NCI-H2227 (cell line): ENCODE measurements around the gene PLPP2.
"Not testable (repeated sequence)": the region's sequence is repeated elsewhere in the genome, so short reads cannot be mapped to it uniquely, and the experiment has no call there.

Source experiments
- DNase-seq: peaks from one replicate; lab custom pipeline; 2025; ENCODE audit not compliant: unreplicated experiment; lab: John Stamatoyannopoulos, UW

PLPP2 gene

DNA sequence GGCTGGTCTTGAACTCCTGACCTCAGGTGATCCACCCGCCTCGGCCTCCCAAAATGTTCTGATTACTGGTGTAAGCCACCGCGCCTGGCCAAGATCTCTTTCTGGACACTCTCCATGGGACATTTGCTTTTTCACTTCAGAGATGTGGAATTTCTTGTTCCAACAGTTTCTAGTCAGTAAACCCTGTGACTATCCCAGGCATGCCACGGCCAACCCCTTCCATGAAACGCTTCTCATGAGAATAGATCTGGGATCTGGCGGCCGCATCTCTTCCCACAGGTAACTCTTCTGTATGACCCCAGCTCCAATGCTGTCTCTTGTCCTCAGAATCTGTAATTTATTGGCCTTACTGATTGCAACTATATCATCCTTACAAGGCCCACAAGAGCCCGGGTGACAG is 16.2 kb downstream of the PLPP2 start:
- DNase-seq, result no peak

DNA sequence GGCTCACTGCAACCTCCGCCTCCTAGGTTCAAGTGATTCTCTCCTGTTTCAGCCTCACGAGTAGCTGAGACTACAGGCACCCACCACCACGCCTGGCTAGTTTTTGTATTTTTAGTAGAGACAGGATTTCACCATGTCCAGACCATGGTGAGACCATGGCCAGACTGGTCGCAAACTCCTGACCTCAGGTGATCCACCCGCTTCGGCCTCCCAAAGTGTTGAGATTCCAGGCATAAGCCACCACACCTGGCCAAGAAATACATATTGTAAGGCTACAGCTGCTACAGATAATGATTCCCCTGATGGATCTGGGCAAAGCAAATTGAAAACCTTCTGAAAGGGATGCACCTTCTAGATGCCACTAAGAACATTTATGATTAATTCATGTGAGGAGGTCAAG is 17.8 kb downstream of the PLPP2 start:
- no peak for DNase-seq

DNA sequence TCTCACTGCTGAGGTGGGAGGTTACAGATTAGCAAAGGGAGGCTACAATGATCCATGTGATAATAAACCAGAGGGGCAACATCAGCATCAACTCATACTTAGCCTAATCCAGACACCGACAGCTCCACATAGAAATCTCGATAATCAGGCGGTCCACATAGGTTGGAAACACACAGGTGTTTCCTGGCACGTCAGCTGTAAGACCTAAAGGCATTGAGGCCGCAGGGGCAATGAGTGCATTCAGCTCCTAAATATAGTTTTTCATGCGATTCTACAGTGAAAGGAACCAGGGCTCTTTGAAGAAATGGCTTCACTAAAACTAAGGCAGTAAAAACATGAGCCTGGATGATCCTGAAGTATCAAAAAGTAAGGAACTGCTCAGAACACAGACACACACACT is 19.3 kb downstream of the PLPP2 start:
- DNase-seq, result no peak

DNA sequence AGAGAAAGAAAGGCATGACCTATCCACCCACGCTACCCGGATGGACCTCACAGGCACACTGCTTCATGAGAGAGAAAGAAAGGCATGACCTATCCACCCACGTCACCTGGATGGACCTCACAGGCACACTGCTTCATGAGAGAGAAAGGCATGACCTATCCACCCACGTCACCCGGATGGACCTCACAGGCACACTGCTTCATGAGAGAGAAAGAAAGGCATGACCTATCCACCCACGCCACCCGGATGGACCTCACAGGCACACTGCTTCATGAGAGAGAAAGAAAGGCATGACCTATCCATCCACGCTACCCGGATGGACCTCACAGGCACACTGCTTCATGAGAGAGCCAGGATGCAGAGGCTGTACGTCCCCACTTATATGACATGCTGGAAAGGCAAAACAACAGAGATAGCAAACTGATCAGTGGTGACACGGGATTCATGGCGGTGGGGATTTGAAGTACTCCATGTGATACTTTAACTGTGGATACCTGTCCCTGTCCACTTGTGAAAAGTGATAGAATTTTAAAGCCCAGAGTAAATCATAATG is 20.4 kb downstream of the PLPP2 start:
- DNase-seq, result not testable (repeated sequence)

DNA sequence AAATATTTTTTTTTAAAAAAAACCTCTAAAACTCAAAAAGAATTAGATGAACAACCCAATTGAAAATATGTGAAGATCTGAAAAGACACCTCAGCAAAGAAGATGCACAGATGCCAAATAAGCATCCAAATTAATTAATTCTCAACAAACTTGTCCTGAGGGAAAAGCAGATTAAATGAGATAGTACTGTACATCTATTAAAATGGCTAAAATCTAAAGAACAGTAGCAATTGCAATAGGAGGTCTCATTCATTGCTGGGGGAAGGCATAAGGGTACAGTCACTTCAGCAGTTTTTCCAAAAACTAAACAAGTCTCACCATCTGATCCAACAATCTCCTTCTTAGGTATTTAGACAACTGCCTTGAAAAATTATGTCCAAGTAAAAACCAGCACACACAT is 22.0 kb downstream of the PLPP2 start:
- no peak for DNase-seq

DNA sequence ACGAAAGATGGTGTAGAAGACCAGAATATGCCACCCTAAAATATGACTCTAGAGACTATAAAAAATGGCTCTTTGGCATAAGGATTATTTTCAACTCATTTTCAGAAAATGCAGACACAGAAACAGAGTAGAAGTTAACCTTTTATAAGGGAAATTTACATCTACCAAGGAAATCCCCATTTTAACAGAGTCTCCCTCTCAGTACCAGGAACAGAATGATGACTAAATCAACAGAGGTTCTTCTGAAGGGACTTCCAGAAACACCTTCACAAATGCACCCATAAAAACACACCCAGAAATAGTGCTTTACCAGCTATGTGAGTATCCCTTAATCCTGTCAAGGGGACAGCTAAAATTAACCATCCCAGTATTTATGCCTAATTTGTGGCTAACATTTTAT is 29.1 kb downstream of the PLPP2 start:
- DNase-seq, result no peak

DNA sequence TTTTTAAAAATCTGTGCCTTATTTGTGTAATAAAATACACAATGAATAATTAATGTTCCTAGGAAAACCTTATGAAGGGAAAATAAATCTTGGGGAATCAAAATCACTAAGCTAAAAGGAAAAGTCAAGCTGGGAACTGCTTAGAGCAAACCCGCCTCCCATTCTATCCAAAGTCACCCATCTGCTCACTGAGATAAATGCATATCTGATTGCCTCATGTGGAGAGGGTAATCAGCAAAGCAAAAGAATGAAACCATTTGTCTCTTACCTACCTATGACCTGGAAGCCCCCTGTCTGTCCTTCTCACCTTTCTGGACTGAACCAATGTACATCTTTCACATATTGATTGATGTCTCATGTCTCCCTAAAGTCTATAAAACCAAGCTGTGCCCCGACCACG is 34.4 kb downstream of the PLPP2 start:
- DNase-seq, result not testable (repeated sequence)

DNA sequence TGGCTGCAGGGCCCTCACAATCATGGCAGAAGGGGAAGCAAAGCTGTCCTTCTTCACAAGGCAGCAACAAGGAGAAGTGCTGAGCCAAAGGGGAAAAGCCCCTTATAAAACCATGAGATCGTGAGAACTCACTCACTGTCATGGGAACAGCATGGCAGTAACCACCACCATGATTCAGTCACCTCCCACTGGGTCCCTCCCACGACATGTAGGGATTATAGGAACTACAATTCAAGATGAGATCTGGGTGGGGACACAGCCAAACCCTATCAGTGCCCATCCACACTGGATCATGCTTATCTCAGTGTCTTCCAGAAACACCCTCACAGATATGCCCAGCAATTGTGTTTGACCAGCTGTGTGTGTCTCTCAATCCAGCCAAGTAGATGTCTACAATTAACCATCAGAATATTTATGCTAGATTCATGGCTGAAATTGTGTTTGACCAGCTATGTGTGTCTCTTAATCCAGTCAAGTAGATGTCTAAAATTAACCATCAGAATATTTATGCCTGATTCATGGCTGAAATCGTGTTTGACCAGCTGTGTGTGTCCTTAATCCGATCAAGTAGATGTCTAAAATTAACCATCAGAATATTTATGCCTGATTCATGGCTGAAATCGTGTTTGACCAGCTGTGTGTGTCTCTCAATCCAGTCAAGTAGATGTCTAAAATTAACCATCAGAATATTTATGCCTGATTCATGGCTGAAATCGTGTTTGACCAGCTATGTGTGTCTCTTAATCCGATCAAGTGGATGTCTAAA is 38.6 kb downstream of the PLPP2 start:
- DNase-seq, result not testable (repeated sequence)

DNA sequence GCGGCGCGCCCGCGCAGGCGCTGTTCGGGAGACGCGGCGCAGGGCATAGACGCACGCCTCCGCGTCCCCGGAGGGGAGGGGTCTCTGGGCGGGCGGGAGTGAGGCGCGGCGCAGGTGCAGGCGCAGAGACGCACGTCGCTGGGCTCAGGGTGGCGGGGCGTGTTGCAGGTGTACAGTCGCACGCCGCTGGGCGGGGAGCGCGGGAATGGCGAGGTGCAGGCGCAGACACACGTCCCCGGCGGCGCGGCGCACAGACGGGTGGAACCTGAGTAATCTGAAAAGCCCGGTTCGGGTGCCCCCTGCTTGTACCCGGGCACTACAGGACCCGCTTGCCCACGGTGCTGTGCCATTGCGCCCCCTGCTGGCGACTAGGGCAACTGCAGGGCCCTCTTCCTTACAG is 44.7 kb downstream of the PLPP2 start:
- DNase-seq, result no peak

DNA sequence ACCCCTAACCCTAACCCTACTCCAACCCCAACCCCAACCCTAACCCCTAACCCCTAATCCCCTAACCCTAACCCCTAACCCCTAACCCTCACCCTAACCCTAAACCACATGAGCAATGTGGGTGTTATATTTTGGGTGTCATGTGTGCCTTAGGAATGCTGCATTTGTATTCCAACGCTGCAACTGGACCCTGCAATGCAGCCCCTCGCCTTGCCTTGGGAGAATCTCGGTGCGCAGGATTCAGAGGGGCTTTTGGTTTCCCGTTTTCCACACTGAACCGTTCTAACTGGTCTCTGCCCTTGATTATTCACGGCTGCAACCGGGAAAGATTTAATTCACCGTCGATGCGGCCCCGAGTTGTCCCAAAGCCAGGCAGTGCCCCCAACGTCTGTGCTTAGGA is 45.3 kb downstream of the PLPP2 start:
- DNase-seq, result not testable (repeated sequence)

DNA sequence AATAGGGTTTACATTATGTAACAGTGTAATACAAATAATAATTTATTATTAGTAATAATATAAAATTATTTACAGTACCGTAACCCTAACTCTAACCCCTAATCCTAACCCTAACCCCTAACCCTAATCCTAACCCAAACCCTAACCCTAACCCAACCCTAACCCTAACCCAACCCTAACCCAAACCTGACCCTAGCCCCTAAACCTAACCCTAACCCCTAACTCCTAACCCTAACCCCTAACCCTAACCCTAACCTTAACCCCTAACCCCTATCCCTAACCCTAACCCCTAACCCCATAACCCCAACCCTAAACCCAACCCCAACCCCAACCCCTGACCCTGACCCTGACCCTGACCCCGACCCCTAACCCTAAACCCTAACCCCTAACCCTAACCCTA is 45.7 kb downstream of the PLPP2 start:
- DNase-seq, result no peak
